Activated B cell treated with CpG ODN at 0.5 μM for 24 hours (primary cell): ENCODE results near the gene ACKR2. TPM values are rescaled to one million over a fixed set of nuclear protein-coding genes. Genes with fewer than 3 reads are reported as not detected.

Experiments
- ATAC-seq: fragments of 200-7000 bp; cut with Tn5 transposase; one replicate; pipeline ENCODE4 v1.10.0; 2021; ENCODE audit warnings: low read depth, mild to moderate bottlenecking, moderate library complexity
- CTCF ChIA-PET: fragments of 350-600 bp; sonication (Branson Sonifier 250); formaldehyde crosslinking; loops from one replicate; lab custom pipeline; 2021; ENCODE audit warnings: antibody characterized with exemption; lab: Charles Lee
- POLR2A ChIA-PET: fragments of 350-600 bp; sonication (Branson Sonifier 250); formaldehyde crosslinking; loops from one replicate; lab custom pipeline; 2021; ENCODE audit warnings: antibody characterized with exemption; lab: Charles Lee
- DNase-seq: peaks from one replicate; pipeline ENCODE4 v3.0.0; 2022
- H3K27ac Mint-ChIP-seq: one replicate; pipeline ENCODE4 v1.8.0; 2020; ENCODE audit warnings: mixed read lengths
- H3K27me3 Mint-ChIP-seq: one replicate; pipeline ENCODE4 v1.8.0; 2021; ENCODE audit warnings: mixed read lengths
- H3K36me3 Mint-ChIP-seq: one replicate; pipeline ENCODE4 v1.8.0; 2021; ENCODE audit warnings: low read depth, mixed read lengths
- H3K4me1 Mint-ChIP-seq: one replicate; pipeline ENCODE4 v1.8.0; 2021; ENCODE audit warnings: mixed read lengths
- H3K4me3 Mint-ChIP-seq: one replicate; pipeline ENCODE4 v1.8.0; 2020; ENCODE audit warnings: mild to moderate bottlenecking, mixed read lengths
- H3K9me3 Mint-ChIP-seq: one replicate; pipeline ENCODE4 v1.8.0; 2020; ENCODE audit warnings: mixed read lengths
- CTCF ChIP-seq: fragments of 200-600 bp; IDR thresholded peaks from one replicate; pipeline ENCODE4 v1.8.0; 2022; ENCODE audit warnings: antibody characterized with exemption, mild to moderate bottlenecking
- intact Hi-C: fragments of 100-400 bp; cut with micrococcal nuclease; formaldehyde crosslinking; loops from one replicate; pipeline ENCODE4 v1.15.1; 2024
- total RNA-seq: library from RNA; stranded (reverse); gene quantifications from 2 replicates; pipeline ENCODE4 v1.2.3, GENCODE V29; 2022

Gene ACKR2
- total RNA-seq, 1 donor from 2014 or later: 0.22 TPM

- H3K4me1 Mint-ChIP-seq: peaks cover 13% of the 10 kb centered on the region
- TF ChIP-seq CTCF: no peak
- no peak overlapping the region for H3K27ac Mint-ChIP-seq
- ATAC-seq (no peak), DNase-seq (no peak)
- peaks cover 4% of the 10 kb centered on the region for H3K36me3 Mint-ChIP-seq
- no peaks in the 10 kb centered on the region for H3K27me3 Mint-ChIP-seq
- POLR2A ChIA-PET: no interaction called here
- intact Hi-C loops: loop anchor here (10.0 kb wide), 1 partner anchor 925 kb away; the partner anchor contains the start of gene ABHD5
- peaks cover 2% of the 10 kb centered on the region for H3K9me3 Mint-ChIP-seq
- no peak overlapping the region for H3K4me3 Mint-ChIP-seq
- CTCF ChIA-PET: no interaction called here
Observed at GRCh38 chr3:42769477-42770131, 39.6 kb upstream of the ACKR2 start.

- no peaks in the 10 kb centered on the region for H3K27me3 Mint-ChIP-seq
- H3K9me3 Mint-ChIP-seq: peaks cover 2% of the 10 kb centered on the region
- no peak overlapping the region for H3K4me3 Mint-ChIP-seq
- H3K36me3 Mint-ChIP-seq: peaks cover 4% of the 10 kb centered on the region
- DNase-seq: no peak
- no peak overlapping the region for H3K27ac Mint-ChIP-seq
- ChIA-PET CTCF (no interaction called here), POLR2A (interaction anchor here (0.6 kb wide), 1 partner anchor 30 kb away, joined by 3 read pairs; no protein-coding TSS in a partner anchor)
- intact Hi-C loops: loop anchor here (10.0 kb wide), 1 partner anchor 924 kb away; the partner anchor contains the start of gene ABHD5
- H3K4me1 Mint-ChIP-seq: peaks cover 13% of the 10 kb centered on the region
- ATAC-seq: no peak
- no peak for TF ChIP-seq CTCF
Observed at GRCh38 chr3:42771271-42771670, 38.0 kb upstream of the ACKR2 start.

GRCh38 chr3:42772670-42773408 lies 36.4 kb upstream of the ACKR2 start, which contains the start of gene CCDC13:
CCDC13 (minus strand) TSS chr3:42773253; CDS start chr3:42758345, 14,908 bp downstream.
- intact Hi-C loops: loop anchor here (1.0 to 10.0 kb wide), 9 partner anchors 28 to 922 kb away; partner anchors contain the start of genes ABHD5, HIGD1A, NKTR and SNRK
- peak within 1 kb of the TSS; percentile 90 for H3K4me3 Mint-ChIP-seq
- CTCF ChIA-PET: no interaction called here
- peaks cover 13% of the 10 kb centered on the region for H3K4me1 Mint-ChIP-seq
- DNase-seq: peak; percentile 97
- peak; percentile 90 for ATAC-seq
- POLR2A ChIA-PET: interaction anchor here (0.6 to 1.4 kb wide), 2 partner anchors 9 to 31 kb away, joined by 3 to 6 read pairs; partner anchors contain the start of gene HIGD1A
- H3K36me3 Mint-ChIP-seq: peaks cover 4% of the 10 kb centered on the region
- no peaks in the 10 kb centered on the region for H3K27me3 Mint-ChIP-seq
- TF ChIP-seq CTCF: no peak
- peak within 1 kb of the TSS; percentile 89 for H3K27ac Mint-ChIP-seq
- H3K9me3 Mint-ChIP-seq: peaks cover 2% of the 10 kb centered on the region

GRCh38 chr3:42773409-42773751 lies 35.9 kb upstream of the ACKR2 start:
- peak overlapping the region; percentile 89 for H3K27ac Mint-ChIP-seq
- CTCF ChIA-PET: no interaction called here
- no peak for DNase-seq
- intact Hi-C loops: loop anchor here (1.0 to 10.0 kb wide), 9 partner anchors 29 to 921 kb away; partner anchors contain the start of genes ABHD5, HIGD1A, NKTR and SNRK
- H3K4me1 Mint-ChIP-seq: peaks cover 13% of the 10 kb centered on the region
- no peak for TF ChIP-seq CTCF
- no peaks in the 10 kb centered on the region for H3K27me3 Mint-ChIP-seq
- POLR2A ChIA-PET: no interaction called here
- peak overlapping the region; percentile 90 for H3K4me3 Mint-ChIP-seq
- peaks cover 4% of the 10 kb centered on the region for H3K36me3 Mint-ChIP-seq
- ATAC-seq: peak; percentile 4
- H3K9me3 Mint-ChIP-seq: peaks cover 2% of the 10 kb centered on the region
